AG04449 (cell line): ENCODE data around the gene NUDT4.

Experiments used
- CTCF ChIA-PET: fragments of 350-600 bp; formaldehyde crosslinking; extraction: SDS; loops from one replicate; lab custom pipeline; 2021; ENCODE audit warnings: antibody characterized with exemption; lab: Yijun Ruan, JAX
- POLR2A ChIA-PET: fragments of 400-600, 350-600 bp; formaldehyde crosslinking; extraction: SDS; loops from one replicate; lab custom pipeline; 2020; ENCODE audit warnings: antibody characterized with exemption, inconsistent platforms; lab: Yijun Ruan, JAX
- DNase-seq: peaks from one replicate; pipeline ENCODE4 v3.0.0-alpha.2; 2010; ENCODE audit warnings: low read depth, low spot score
- H3K4me3 ChIP-seq: 2 replicates; pipeline ENCODE4 v1.5.1; 2011; ENCODE audit warnings: low read depth, mild to moderate bottlenecking, control low read depth, low read length
- TF ChIP-seq, protein P1 (sequence below): IDR thresholded peaks from one replicate; pipeline ENCODE4 v1.5.1; 2011; ENCODE audit warnings: mild to moderate bottlenecking, moderate library complexity, low read length, control low read depth, inconsistent platforms; ENCODE audit not compliant: insufficient read depth; ENCODE audit errors: missing control alignments

The NUDT4 gene

DNA sequence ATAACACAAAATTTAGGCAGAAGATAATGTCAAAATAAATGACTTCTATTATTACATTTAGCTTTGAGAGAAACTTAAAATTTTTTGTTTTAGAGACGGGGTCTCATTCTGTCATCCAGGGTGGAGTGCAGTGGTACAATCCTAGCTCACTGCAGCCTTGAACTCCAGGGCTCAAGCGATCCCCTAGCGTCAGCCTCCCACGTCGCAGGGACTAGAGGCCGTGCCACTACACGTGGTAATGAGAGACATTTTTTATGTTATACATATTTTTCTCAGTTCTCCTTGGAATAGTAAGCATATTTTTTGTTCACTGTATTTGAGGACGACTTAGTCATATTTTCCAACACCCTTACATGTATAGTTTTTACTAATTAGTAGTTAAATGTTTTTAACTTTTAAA is 21.5 kb upstream of the NUDT4 start:
- ChIA-PET CTCF (no interaction called here), POLR2A (no interaction called here)
- DNase-seq = no peak
- TF ChIP-seq, protein P1, sequence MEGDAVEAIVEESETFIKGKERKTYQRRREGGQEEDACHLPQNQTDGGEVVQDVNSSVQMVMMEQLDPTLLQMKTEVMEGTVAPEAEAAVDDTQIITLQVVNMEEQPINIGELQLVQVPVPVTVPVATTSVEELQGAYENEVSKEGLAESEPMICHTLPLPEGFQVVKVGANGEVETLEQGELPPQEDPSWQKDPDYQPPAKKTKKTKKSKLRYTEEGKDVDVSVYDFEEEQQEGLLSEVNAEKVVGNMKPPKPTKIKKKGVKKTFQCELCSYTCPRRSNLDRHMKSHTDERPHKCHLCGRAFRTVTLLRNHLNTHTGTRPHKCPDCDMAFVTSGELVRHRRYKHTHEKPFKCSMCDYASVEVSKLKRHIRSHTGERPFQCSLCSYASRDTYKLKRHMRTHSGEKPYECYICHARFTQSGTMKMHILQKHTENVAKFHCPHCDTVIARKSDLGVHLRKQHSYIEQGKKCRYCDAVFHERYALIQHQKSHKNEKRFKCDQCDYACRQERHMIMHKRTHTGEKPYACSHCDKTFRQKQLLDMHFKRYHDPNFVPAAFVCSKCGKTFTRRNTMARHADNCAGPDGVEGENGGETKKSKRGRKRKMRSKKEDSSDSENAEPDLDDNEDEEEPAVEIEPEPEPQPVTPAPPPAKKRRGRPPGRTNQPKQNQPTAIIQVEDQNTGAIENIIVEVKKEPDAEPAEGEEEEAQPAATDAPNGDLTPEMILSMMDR = no peak
- H3K4me3 ChIP-seq = no peak overlapping the region

DNA sequence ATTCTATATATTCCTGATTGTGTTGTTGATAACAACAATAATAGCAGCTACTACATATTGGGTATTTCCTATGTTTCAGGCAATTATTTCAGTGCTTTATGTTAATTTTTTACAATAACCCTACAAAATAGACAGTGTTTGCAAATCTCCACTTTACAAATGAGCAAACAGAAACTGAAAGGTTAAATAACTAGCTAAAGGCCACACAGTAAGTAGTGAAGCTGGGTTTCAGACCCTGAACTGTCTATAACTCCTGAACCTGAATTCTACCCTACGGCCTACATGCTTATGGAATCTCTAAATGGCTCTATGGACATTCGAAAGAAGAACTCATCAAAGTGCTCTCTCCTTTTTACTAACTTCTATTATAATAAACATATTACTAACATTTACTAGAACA is 19.7 kb upstream of the NUDT4 start:
- no peak overlapping the region for H3K4me3 ChIP-seq
- no peak for DNase-seq
- CTCF ChIA-PET = no interaction called here
- POLR2A ChIA-PET = no interaction called here
- TF ChIP-seq, protein P1 = no peak

DNA sequence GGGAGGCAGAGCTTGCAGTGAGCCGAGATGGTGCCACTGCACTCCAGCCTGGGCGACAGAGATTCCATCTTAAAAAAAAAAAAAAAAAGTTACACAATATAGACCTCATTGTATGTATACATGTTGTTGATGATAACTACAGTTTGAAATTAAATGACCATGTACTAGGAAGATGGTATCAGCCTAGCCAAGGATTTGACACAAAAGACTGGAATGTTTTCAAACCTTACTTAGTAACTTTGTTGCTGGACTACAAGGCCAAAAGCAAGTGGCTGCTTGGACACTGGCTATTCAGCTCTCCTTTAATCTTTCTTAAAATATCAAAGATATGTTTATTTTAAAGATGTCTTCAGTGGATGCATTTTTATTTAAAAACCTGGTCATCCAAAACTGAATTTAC is 18.9 kb upstream of the NUDT4 start:
- DNase-seq = no peak
- no peak overlapping the region for H3K4me3 ChIP-seq
- ChIA-PET POLR2A (no interaction called here), CTCF (interaction anchor here (1.3 to 1.5 kb wide), 2 partner anchors 61 to 371 kb away, joined by 3 read pairs; no protein-coding TSS in a partner anchor)
- TF ChIP-seq, protein P1 = no peak

DNA sequence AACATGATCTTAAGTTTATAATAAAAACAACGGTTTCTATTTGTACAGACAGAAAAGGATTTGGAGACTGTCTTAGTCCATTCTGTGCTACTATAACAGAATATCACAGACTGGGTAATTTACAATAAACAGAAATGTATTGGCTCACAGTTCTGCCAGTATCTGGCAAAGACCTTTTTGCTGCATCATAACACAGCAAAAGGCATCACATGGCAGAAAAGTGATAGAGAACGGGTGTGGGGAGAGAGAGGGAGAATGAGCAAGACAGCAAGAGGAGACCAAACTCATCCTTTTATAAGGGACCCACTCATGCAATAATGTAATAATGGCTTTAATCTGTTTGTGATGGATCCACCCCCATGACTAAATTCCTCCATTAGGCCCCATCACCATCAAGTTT is 17.0 kb upstream of the NUDT4 start:
- ChIA-PET CTCF (no interaction called here), POLR2A (no interaction called here)
- DNase-seq = no peak
- H3K4me3 ChIP-seq = no peak overlapping the region
- TF ChIP-seq, protein P1 = no peak

DNA sequence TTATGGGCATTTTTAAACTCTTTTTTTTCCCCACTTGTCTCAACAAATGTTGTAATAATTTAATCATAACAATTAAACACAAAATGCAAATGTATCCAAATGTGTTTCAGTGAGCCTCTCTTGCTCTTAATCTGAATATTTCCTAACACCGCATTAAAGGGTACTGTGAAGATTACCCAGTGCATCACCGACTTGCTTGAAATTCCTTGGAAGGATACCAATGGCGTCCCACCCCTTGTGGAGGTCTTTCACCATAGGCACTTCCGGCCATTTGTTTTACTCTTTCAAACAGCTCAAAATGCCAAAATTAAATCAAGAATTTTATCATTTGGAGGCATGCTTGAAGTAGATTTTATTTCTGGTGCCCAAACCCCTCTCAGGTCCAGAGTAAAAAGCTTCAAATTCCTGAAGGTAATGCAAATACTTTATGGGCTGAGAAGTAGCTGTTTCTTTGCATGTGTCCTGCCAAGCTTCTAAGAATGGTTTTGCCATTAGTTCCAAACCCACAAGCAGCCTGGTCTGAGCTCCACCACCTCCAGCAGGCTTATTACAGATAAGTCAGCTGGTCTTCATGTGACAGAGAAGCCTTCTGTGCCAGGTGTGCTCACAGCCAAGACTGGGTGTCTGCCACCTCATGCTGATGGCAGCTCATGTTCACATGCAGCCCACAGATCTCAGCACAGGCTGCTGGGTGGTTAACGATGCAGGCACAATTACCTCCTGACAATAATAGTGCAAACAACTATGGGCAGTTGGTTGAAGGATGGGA is 16.4 kb upstream of the NUDT4 start:
- no peak for DNase-seq
- H3K4me3 ChIP-seq = no peak overlapping the region
- TF ChIP-seq, protein P1 = no peak
- CTCF ChIA-PET = no interaction called here
- POLR2A ChIA-PET = no interaction called here

DNA sequence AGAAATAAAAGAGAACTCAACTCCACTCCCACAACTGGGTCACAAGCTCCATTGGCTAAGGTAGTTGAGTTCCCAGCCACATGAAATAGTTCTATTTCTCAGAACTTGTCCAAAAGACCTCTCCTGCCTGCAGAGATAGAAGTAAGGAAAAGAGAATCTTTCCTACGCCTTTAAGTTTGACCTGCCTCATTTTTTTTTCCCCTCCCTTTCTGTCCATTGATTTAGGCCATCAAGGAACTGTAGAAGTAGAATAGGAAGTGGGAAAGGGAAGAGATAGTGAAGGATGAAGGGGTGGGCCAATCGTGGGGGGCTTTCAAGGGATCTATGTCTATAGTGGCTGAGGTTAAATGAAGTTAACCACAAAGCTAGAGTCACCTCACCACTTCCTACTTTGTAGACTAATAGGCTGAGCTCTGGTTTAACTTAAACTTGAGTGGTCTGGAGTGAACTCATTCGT is 13.9 kb upstream of the NUDT4 start:
- DNase-seq = no peak

More for the DNA sequence above, 13.9 kb upstream of the NUDT4 start:
- CTCF ChIA-PET = no interaction called here
- H3K4me3 ChIP-seq = no peak overlapping the region
- POLR2A ChIA-PET = interaction anchor here (0.7 kb wide), 1 partner anchor 25 kb away, joined by 3 read pairs; no protein-coding TSS in a partner anchor
- TF ChIP-seq, protein P1 = no peak
